ENCODE data around the gene NINJ2. TPM values are rescaled to one million over a fixed set of nuclear protein-coding genes. Genes with fewer than 3 reads are reported as not detected.

The NINJ2 gene
- total RNA-seq, 6 experiments from 2014 or later: 6.4 to 17.7 (median 12.5) TPM

- no peaks in the 10 kb centered on the region for H3K27me3 ChIP-seq
- 2% methylated on average over 18 of the region's 39 CpGs for WGBS (ENCODE audit: insufficient coverage, low coverage, low lambda C conversion rate, missing lambda C conversion rate)
- peaks cover 0 to 54% (median 14%) of the 10 kb centered on the region in 4 donors for H3K4me1 ChIP-seq
- no peaks in the 10 kb centered on the region for H3K9me3 ChIP-seq
- intact Hi-C loops (cut with DNase I): no loop called here
- peak; percentile 99 to 100 (median 100) for TF ChIP-seq CTCF (IDR thresholded peaks at IDR 0.05)
- peak; percentile 17 for TF ChIP-seq POLR2A (IDR thresholded peaks at IDR 0.05)
- no peaks in the 10 kb centered on the region for H3K36me3 ChIP-seq
- peak; percentile 84 to 89 (median 86) for DNase-seq
- H3K27ac ChIP-seq: peak overlapping the region; percentile 38 to 67 (median 57)
- H3K4me3 ChIP-seq: peak overlapping the region in 1 of 3 donors; percentile 20
- ATAC-seq: peak; percentile 74 to 91 (median 88)
Observed at GRCh38 chr12:575948-576614, 87.2 kb downstream of the NINJ2 start.

- H3K27me3 ChIP-seq: no peaks in the 10 kb centered on the region
- peak overlapping the region in 1 of 3 donors; percentile 38 for H3K27ac ChIP-seq
- WGBS (ENCODE audit: insufficient coverage, low coverage, low lambda C conversion rate, missing lambda C conversion rate): 91% methylated on average over 5 of the region's 7 CpGs
- no peaks in the 10 kb centered on the region for H3K36me3 ChIP-seq
- ATAC-seq (no peak), DNase-seq (peak in 1 of 3 donors; percentile 46)
- no peak overlapping the region for H3K4me3 ChIP-seq
- H3K4me1 ChIP-seq: peaks cover 0 to 54% (median 14%) of the 10 kb centered on the region in 4 donors
- H3K9me3 ChIP-seq: no peaks in the 10 kb centered on the region
- TF ChIP-seq POLR2A (IDR thresholded peaks at IDR 0.05) (no peak), CTCF (IDR thresholded peaks at IDR 0.05) (no peak)
- intact Hi-C loops (cut with DNase I): no loop called here
Observed at GRCh38 chr12:575129-575502, 88.1 kb downstream of the NINJ2 start.

GRCh38 chr12:574475-575128 lies 88.6 kb downstream of the NINJ2 start:
- Histone ChIP-seq H3K4me3 (no peak overlapping the region), H3K36me3 (no peaks in the 10 kb centered on the region), H3K4me1 (peaks cover 0 to 54% (median 14%) of the 10 kb centered on the region in 4 donors), H3K9me3 (no peaks in the 10 kb centered on the region), H3K27me3 (no peaks in the 10 kb centered on the region), H3K27ac (no peak overlapping the region)
- intact Hi-C loops (cut with DNase I): loop anchor here in 1 of 2 donors (5.0 kb wide), 1 partner anchor 178 kb away; the partner anchor contains the start of gene WNK1
- DNase-seq (no peak), ATAC-seq (no peak)
- TF ChIP-seq CTCF (IDR thresholded peaks at IDR 0.05): no peak
- no peak for TF ChIP-seq POLR2A (IDR thresholded peaks at IDR 0.05)
- WGBS (ENCODE audit: insufficient coverage, low coverage, low lambda C conversion rate, missing lambda C conversion rate): 63% methylated on average over 3 of the region's 3 CpGs

GRCh38 chr12:573232-573631 lies 90.0 kb downstream of the NINJ2 start:
- Histone ChIP-seq H3K4me1 (peaks cover 0 to 49% (median 10%) of the 10 kb centered on the region in 4 donors), H3K27ac (no peak overlapping the region), H3K27me3 (no peaks in the 10 kb centered on the region), H3K4me3 (no peak overlapping the region), H3K9me3 (no peaks in the 10 kb centered on the region), H3K36me3 (no peaks in the 10 kb centered on the region)
- TF ChIP-seq POLR2A (IDR thresholded peaks at IDR 0.05) (no peak), CTCF (IDR thresholded peaks at IDR 0.05) (no peak)
- ATAC-seq (no peak), DNase-seq (no peak)
- intact Hi-C loops (cut with DNase I): loop anchor here in 1 of 2 donors (5.0 kb wide), 1 partner anchor 179 kb away; the partner anchor contains the start of gene WNK1
- WGBS (ENCODE audit: insufficient coverage, low coverage, low lambda C conversion rate, missing lambda C conversion rate): 79% methylated on average over 4 of the region's 5 CpGs

Measured in right lobe of liver (tissue), 6 donors.